ENCODE measurements around the gene ZNF683.

The ZNF683 gene

GRCh38 chr1:26395754-26396153, 23.2 kb upstream of the ZNF683 start:
- H3K27ac ChIP-seq (ENCODE audit: extremely low read depth, low read depth, low read length) = no peak overlapping the region
- TF ChIP-seq ZNF701 (tag by site-specific recombination; IDR thresholded peaks at IDR 0.05) (no peak), SALL2 (tag by site-specific recombination; IDR thresholded peaks at IDR 0.05; ENCODE audit: borderline replicate concordance) (no peak)
- TF ChIP-seq, protein P1, sequence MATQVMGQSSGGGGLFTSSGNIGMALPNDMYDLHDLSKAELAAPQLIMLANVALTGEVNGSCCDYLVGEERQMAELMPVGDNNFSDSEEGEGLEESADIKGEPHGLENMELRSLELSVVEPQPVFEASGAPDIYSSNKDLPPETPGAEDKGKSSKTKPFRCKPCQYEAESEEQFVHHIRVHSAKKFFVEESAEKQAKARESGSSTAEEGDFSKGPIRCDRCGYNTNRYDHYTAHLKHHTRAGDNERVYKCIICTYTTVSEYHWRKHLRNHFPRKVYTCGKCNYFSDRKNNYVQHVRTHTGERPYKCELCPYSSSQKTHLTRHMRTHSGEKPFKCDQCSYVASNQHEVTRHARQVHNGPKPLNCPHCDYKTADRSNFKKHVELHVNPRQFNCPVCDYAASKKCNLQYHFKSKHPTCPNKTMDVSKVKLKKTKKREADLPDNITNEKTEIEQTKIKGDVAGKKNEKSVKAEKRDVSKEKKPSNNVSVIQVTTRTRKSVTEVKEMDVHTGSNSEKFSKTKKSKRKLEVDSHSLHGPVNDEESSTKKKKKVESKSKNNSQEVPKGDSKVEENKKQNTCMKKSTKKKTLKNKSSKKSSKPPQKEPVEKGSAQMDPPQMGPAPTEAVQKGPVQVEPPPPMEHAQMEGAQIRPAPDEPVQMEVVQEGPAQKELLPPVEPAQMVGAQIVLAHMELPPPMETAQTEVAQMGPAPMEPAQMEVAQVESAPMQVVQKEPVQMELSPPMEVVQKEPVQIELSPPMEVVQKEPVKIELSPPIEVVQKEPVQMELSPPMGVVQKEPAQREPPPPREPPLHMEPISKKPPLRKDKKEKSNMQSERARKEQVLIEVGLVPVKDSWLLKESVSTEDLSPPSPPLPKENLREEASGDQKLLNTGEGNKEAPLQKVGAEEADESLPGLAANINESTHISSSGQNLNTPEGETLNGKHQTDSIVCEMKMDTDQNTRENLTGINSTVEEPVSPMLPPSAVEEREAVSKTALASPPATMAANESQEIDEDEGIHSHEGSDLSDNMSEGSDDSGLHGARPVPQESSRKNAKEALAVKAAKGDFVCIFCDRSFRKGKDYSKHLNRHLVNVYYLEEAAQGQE (tag by site-specific recombination; IDR thresholded peaks at IDR 0.05) = peak; percentile 45; the same call in 1 of the 2 replicates
- H3K4me1 ChIP-seq (ENCODE audit: control insufficient read depth, insufficient read depth, low read length) = no peaks in the 10 kb centered on the region
- POLR2A ChIA-PET = no interaction called here
- no peak overlapping the region for H3K4me3 ChIP-seq (ENCODE audit: low read depth, low read length)
- CTCF ChIA-PET = interaction anchor here (0.7 to 2.8 kb wide), 8 partner anchors 8 to 251 kb away, joined by 3 to 14 read pairs (median 4); no protein-coding TSS in a partner anchor
- no peaks in the 10 kb centered on the region for H3K36me3 ChIP-seq (ENCODE audit: control insufficient read depth in 2 of 2, insufficient read depth in 1 of 2, low read length in 2 of 2)
- H3K9me3 ChIP-seq (ENCODE audit: control insufficient read depth, insufficient read depth, low read depth, low read length) = no peaks in the 10 kb centered on the region

DNA sequence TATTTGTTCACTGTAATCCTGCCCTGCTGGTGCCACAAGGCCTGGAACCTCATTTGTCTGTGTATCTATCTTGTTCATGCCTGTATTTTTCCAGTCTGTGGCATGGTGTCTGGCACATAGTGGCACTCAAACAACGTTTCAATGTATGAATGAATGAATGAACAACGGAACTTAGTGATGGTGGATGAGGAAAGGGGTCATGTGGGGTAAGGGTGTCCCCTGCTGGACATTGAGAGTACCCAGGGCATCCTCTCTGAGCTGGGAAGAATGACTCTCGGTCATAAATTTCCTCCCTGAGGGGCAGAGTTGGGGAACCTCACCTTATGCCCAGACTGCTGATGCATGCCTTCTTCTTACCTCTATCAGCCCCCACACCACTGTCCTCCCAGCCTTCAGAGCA, 18.9 kb upstream of the ZNF683 start:
- H3K36me3 ChIP-seq (ENCODE audit: control insufficient read depth in 2 of 2, insufficient read depth in 1 of 2, low read length in 2 of 2) = no peaks in the 10 kb centered on the region
- CTCF ChIA-PET = interaction anchor here (0.6 to 3.4 kb wide), 19 partner anchors 15 to 394 kb away, joined by 3 to 16 read pairs (median 4); partner anchors contain the start of genes DHDDS and PAFAH2
- no peak overlapping the region for H3K4me3 ChIP-seq (ENCODE audit: low read depth, low read length)
- H3K9me3 ChIP-seq (ENCODE audit: control insufficient read depth, insufficient read depth, low read depth, low read length) = no peaks in the 10 kb centered on the region
- POLR2A ChIA-PET = no interaction called here
- TF ChIP-seq ZNF24 (tag by site-specific recombination; IDR thresholded peaks at IDR 0.05) = peak; percentile 85
- peak; percentile 70 for TF ChIP-seq ZNF654 (tag by site-specific recombination; IDR thresholded peaks at IDR 0.05; ENCODE audit: low read depth)
- TF ChIP-seq, protein P2, sequence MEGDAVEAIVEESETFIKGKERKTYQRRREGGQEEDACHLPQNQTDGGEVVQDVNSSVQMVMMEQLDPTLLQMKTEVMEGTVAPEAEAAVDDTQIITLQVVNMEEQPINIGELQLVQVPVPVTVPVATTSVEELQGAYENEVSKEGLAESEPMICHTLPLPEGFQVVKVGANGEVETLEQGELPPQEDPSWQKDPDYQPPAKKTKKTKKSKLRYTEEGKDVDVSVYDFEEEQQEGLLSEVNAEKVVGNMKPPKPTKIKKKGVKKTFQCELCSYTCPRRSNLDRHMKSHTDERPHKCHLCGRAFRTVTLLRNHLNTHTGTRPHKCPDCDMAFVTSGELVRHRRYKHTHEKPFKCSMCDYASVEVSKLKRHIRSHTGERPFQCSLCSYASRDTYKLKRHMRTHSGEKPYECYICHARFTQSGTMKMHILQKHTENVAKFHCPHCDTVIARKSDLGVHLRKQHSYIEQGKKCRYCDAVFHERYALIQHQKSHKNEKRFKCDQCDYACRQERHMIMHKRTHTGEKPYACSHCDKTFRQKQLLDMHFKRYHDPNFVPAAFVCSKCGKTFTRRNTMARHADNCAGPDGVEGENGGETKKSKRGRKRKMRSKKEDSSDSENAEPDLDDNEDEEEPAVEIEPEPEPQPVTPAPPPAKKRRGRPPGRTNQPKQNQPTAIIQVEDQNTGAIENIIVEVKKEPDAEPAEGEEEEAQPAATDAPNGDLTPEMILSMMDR (tag by site-specific recombination; IDR thresholded peaks at IDR 0.05) = peak; percentile 70
- TF ChIP-seq, protein P3, sequence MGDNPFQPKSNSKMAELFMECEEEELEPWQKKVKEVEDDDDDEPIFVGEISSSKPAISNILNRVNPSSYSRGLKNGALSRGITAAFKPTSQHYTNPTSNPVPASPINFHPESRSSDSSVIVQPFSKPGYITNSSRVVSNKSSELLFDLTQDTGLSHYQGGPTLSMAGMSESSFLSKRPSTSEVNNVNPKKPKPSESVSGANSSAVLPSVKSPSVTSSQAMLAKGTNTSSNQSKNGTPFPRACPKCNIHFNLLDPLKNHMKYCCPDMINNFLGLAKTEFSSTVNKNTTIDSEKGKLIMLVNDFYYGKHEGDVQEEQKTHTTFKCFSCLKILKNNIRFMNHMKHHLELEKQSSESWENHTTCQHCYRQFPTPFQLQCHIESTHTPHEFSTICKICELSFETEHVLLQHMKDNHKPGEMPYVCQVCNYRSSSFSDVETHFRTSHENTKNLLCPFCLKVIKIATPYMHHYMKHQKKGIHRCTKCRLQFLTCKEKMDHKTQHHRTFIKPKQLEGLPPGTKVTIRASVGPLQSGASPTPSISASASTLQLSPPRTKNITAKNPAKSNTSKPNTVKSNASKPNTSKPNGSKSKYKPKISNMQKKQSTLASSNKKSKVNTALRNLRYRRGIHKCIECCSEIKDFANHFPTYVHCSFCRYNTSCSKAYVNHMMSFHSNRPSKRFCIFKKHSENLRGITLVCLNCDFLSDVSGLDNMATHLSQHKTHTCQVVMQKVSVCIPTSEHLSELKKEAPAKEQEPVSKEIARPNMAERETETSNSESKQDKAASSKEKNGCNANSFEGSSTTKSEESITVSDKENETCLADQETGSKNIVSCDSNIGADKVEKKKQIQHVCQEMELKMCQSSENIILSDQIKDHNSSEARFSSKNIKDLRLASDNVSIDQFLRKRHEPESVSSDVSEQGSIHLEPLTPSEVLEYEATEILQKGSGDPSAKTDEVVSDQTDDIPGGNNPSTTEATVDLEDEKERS (tag by site-specific recombination; IDR thresholded peaks at IDR 0.05) = no peak
- no peak for TF ChIP-seq ZNF670 (tag by site-specific recombination; IDR thresholded peaks at IDR 0.05; ENCODE audit: low read depth)
- no peaks in the 10 kb centered on the region for H3K4me1 ChIP-seq (ENCODE audit: control insufficient read depth, insufficient read depth, low read length)
- H3K27ac ChIP-seq (ENCODE audit: extremely low read depth, low read depth, low read length) = no peak overlapping the region

- no peak overlapping the region for H3K27ac ChIP-seq (ENCODE audit: extremely low read depth, low read depth, low read length)
- H3K4me3 ChIP-seq (ENCODE audit: low read depth, low read length) = no peak overlapping the region
- no peaks in the 10 kb centered on the region for H3K9me3 ChIP-seq (ENCODE audit: control insufficient read depth, insufficient read depth, low read depth, low read length)
- ChIA-PET POLR2A (no interaction called here), CTCF (interaction anchor here (0.9 to 3.4 kb wide), 5 partner anchors 13 to 105 kb away, joined by 3 to 16 read pairs (median 5); no protein-coding TSS in a partner anchor)
- H3K36me3 ChIP-seq (ENCODE audit: control insufficient read depth in 2 of 2, insufficient read depth in 1 of 2, low read length in 2 of 2) = no peaks in the 10 kb centered on the region
- H3K4me1 ChIP-seq (ENCODE audit: control insufficient read depth, insufficient read depth, low read length) = no peaks in the 10 kb centered on the region
- TF ChIP-seq ZNF23 (tag by site-specific recombination; IDR thresholded peaks at IDR 0.05; ENCODE audit: borderline replicate concordance) = no peak
- no peak for TF ChIP-seq ZBTB11 (tag by site-specific recombination; conservative IDR thresholded peaks at IDR 0.05; ENCODE audit: low read depth)
- TF ChIP-seq, protein P4, sequence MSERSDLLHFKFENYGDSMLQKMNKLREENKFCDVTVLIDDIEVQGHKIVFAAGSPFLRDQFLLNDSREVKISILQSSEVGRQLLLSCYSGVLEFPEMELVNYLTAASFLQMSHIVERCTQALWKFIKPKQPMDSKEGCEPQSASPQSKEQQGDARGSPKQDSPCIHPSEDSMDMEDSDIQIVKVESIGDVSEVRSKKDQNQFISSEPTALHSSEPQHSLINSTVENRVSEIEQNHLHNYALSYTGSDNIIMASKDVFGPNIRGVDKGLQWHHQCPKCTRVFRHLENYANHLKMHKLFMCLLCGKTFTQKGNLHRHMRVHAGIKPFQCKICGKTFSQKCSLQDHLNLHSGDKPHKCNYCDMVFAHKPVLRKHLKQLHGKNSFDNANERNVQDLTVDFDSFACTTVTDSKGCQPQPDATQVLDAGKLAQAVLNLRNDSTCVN (tag by site-specific recombination; optimal IDR thresholded peaks at IDR 0.05) = no peak
- no peak for TF ChIP-seq SP3 (tag by site-specific recombination; IDR thresholded peaks at IDR 0.05)
- TF ChIP-seq, protein P5, sequence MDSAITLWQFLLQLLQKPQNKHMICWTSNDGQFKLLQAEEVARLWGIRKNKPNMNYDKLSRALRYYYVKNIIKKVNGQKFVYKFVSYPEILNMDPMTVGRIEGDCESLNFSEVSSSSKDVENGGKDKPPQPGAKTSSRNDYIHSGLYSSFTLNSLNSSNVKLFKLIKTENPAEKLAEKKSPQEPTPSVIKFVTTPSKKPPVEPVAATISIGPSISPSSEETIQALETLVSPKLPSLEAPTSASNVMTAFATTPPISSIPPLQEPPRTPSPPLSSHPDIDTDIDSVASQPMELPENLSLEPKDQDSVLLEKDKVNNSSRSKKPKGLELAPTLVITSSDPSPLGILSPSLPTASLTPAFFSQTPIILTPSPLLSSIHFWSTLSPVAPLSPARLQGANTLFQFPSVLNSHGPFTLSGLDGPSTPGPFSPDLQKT (IDR thresholded peaks at IDR 0.05; ENCODE audit: borderline replicate concordance, low read depth, low read length) = no peak
- no peak for TF ChIP-seq WT1 (tag by site-specific recombination; IDR thresholded peaks at IDR 0.05)
- no peak for TF ChIP-seq ZNF561 (tag by site-specific recombination; IDR thresholded peaks at IDR 0.05; ENCODE audit: borderline replicate concordance)
Observed at GRCh38 chr1:26389604-26390247, 17.2 kb upstream of the ZNF683 start.
